Activated T-helper 1 cell treated with anti-CD3 and anti-CD28 coated beads, Interleukin-12 subunit alpha, Interleukin-12 subunit beta, Interleukin-2, Interleukin-4 antibody, amounts not matched to agents 30 ng/mL and 10 ng/mL and 1 ng/mL, durations not matched to agents 14 hours and 24 hours and 36 hours (primary cell): ENCODE measurements around the gene TMEM117. TPM values are rescaled to one million over a fixed set of nuclear protein-coding genes. Genes with fewer than 3 reads are reported as not detected.
"Not testable (repeated sequence)": the region's sequence is repeated elsewhere in the genome, so short reads cannot be mapped to it uniquely, and the experiment has no call there.

Experiments used
- DNase-seq: peaks from one replicate; pipeline ENCODE4 v3.0.0; 2021; ENCODE audit warnings: low spot score
- H3K27ac Mint-ChIP-seq: one replicate; pipeline ENCODE4 v1.8.0; 2021; ENCODE audit warnings: mild to moderate bottlenecking, mixed read lengths
- H3K27me3 Mint-ChIP-seq: one replicate; pipeline ENCODE4 v1.8.0; 2022; ENCODE audit warnings: mild to moderate bottlenecking, moderate library complexity, mixed read lengths; ENCODE audit not compliant: insufficient read depth
- H3K36me3 Mint-ChIP-seq: one replicate; pipeline ENCODE4 v1.8.0; 2021; ENCODE audit warnings: low read depth, mixed read lengths
- H3K4me1 Mint-ChIP-seq: one replicate; pipeline ENCODE4 v1.8.0; 2021; ENCODE audit warnings: low read depth, mixed read lengths
- H3K4me3 Mint-ChIP-seq: one replicate; pipeline ENCODE4 v1.8.0; 2021; ENCODE audit warnings: mild to moderate bottlenecking, moderate library complexity, mixed read lengths
- H3K9me3 Mint-ChIP-seq: one replicate; pipeline ENCODE4 v1.8.0; 2021; ENCODE audit warnings: mixed read lengths
- intact Hi-C: fragments of 100-400 bp; cut with micrococcal nuclease; formaldehyde crosslinking; loops from one replicate; pipeline ENCODE4 v1.15.1; 2024
- total RNA-seq: library from RNA; stranded (reverse); gene quantifications from 2 replicates; pipeline ENCODE4 v1.2.3, GENCODE V29; 2022

Gene TMEM117
- total RNA-seq, 1 donor from 2014 or later: 2.2 TPM

- peaks cover 1% of the 10 kb centered on the region for H3K27me3 Mint-ChIP-seq
- intact Hi-C loops: no loop called here
- no peak overlapping the region for H3K27ac Mint-ChIP-seq
- H3K36me3 Mint-ChIP-seq: no peaks in the 10 kb centered on the region
- DNase-seq: no peak
- H3K9me3 Mint-ChIP-seq: no peaks in the 10 kb centered on the region
- H3K4me3 Mint-ChIP-seq: no peak overlapping the region
- H3K4me1 Mint-ChIP-seq: no peaks in the 10 kb centered on the region
Observed at GRCh38 chr12:44367136-44367535, 531.3 kb downstream of the TMEM117 start.

GRCh38 chr12:44367916-44368315 lies 532.0 kb downstream of the TMEM117 start:
- no peak overlapping the region for H3K4me3 Mint-ChIP-seq
- H3K27me3 Mint-ChIP-seq: peaks cover 1% of the 10 kb centered on the region
- DNase-seq: no peak
- H3K36me3 Mint-ChIP-seq: no peaks in the 10 kb centered on the region
- no peak overlapping the region for H3K27ac Mint-ChIP-seq
- no peaks in the 10 kb centered on the region for H3K9me3 Mint-ChIP-seq
- intact Hi-C loops: no loop called here
- H3K4me1 Mint-ChIP-seq: no peaks in the 10 kb centered on the region

GRCh38 chr12:44369998-44370397 lies 534.1 kb downstream of the TMEM117 start:
- H3K36me3 Mint-ChIP-seq: no peaks in the 10 kb centered on the region
- no peaks in the 10 kb centered on the region for H3K27me3 Mint-ChIP-seq
- no peaks in the 10 kb centered on the region for H3K4me1 Mint-ChIP-seq
- no peak overlapping the region for H3K27ac Mint-ChIP-seq
- H3K9me3 Mint-ChIP-seq: no peaks in the 10 kb centered on the region
- intact Hi-C loops: no loop called here
- no peak for DNase-seq
- no peak overlapping the region for H3K4me3 Mint-ChIP-seq

- Mint-ChIP-seq H3K4me3 (no peak overlapping the region), H3K4me1 (no peaks in the 10 kb centered on the region), H3K36me3 (no peaks in the 10 kb centered on the region), H3K9me3 (no peaks in the 10 kb centered on the region), H3K27me3 (no peaks in the 10 kb centered on the region), H3K27ac (no peak overlapping the region)
- DNase-seq: no peak
- intact Hi-C loops: no loop called here
Observed at GRCh38 chr12:44370982-44371381, 535.1 kb downstream of the TMEM117 start.

GRCh38 chr12:44372259-44372658 lies 536.4 kb downstream of the TMEM117 start:
- H3K4me3 Mint-ChIP-seq: no peak overlapping the region
- intact Hi-C loops: no loop called here
- no peak for DNase-seq
- H3K9me3 Mint-ChIP-seq: no peaks in the 10 kb centered on the region
- no peaks in the 10 kb centered on the region for H3K27me3 Mint-ChIP-seq
- no peaks in the 10 kb centered on the region for H3K36me3 Mint-ChIP-seq
- no peaks in the 10 kb centered on the region for H3K4me1 Mint-ChIP-seq
- H3K27ac Mint-ChIP-seq: no peak overlapping the region

GRCh38 chr12:44375694-44376093 lies 539.8 kb downstream of the TMEM117 start:
- Mint-ChIP-seq H3K27me3 (no peaks in the 10 kb centered on the region), H3K9me3 (no peaks in the 10 kb centered on the region), H3K36me3 (no peaks in the 10 kb centered on the region), H3K4me3 (no peak overlapping the region), H3K4me1 (no peaks in the 10 kb centered on the region), H3K27ac (no peak overlapping the region)
- intact Hi-C loops: no loop called here
- no peak for DNase-seq

GRCh38 chr12:44377443-44378187 lies 541.7 kb downstream of the TMEM117 start:
- no peak for DNase-seq
- no peaks in the 10 kb centered on the region for H3K36me3 Mint-ChIP-seq
- no peak overlapping the region for H3K27ac Mint-ChIP-seq
- intact Hi-C loops: no loop called here
- H3K27me3 Mint-ChIP-seq: no peaks in the 10 kb centered on the region
- H3K9me3 Mint-ChIP-seq: no peaks in the 10 kb centered on the region
- H3K4me3 Mint-ChIP-seq: no peak overlapping the region
- H3K4me1 Mint-ChIP-seq: no peaks in the 10 kb centered on the region

- H3K27ac Mint-ChIP-seq, H3K4me3 Mint-ChIP-seq, H3K36me3 Mint-ChIP-seq, DNase-seq, H3K4me1 Mint-ChIP-seq, H3K9me3 Mint-ChIP-seq, H3K27me3 Mint-ChIP-seq, intact Hi-C loops: not testable (repeated sequence)
Observed at GRCh38 chr12:44379113-44379512, 543.2 kb downstream of the TMEM117 start.

GRCh38 chr12:44379831-44380230 lies 544.0 kb downstream of the TMEM117 start:
- Mint-ChIP-seq H3K27me3 (no peaks in the 10 kb centered on the region), H3K4me1 (no peaks in the 10 kb centered on the region), H3K4me3 (no peak overlapping the region), H3K9me3 (no peaks in the 10 kb centered on the region), H3K27ac (no peak overlapping the region), H3K36me3 (no peaks in the 10 kb centered on the region)
- no peak for DNase-seq
- intact Hi-C loops: no loop called here

GRCh38 chr12:44380861-44381260 lies 545.0 kb downstream of the TMEM117 start:
- Mint-ChIP-seq H3K27ac (no peak overlapping the region), H3K4me3 (no peak overlapping the region), H3K4me1 (no peaks in the 10 kb centered on the region), H3K27me3 (no peaks in the 10 kb centered on the region), H3K36me3 (no peaks in the 10 kb centered on the region), H3K9me3 (no peaks in the 10 kb centered on the region)
- intact Hi-C loops: no loop called here
- no peak for DNase-seq

GRCh38 chr12:44381341-44381740 lies 545.5 kb downstream of the TMEM117 start:
- no peaks in the 10 kb centered on the region for H3K4me1 Mint-ChIP-seq
- no peaks in the 10 kb centered on the region for H3K36me3 Mint-ChIP-seq
- intact Hi-C loops: no loop called here
- no peaks in the 10 kb centered on the region for H3K27me3 Mint-ChIP-seq
- no peak overlapping the region for H3K27ac Mint-ChIP-seq
- DNase-seq: no peak
- H3K9me3 Mint-ChIP-seq: no peaks in the 10 kb centered on the region
- no peak overlapping the region for H3K4me3 Mint-ChIP-seq

- intact Hi-C loops: no loop called here
- Mint-ChIP-seq H3K4me3 (no peak overlapping the region), H3K27ac (no peak overlapping the region), H3K4me1 (no peaks in the 10 kb centered on the region), H3K9me3 (no peaks in the 10 kb centered on the region), H3K36me3 (no peaks in the 10 kb centered on the region), H3K27me3 (no peaks in the 10 kb centered on the region)
- DNase-seq: no peak
Observed at GRCh38 chr12:44384136-44384535, 548.3 kb downstream of the TMEM117 start.

- no peak for DNase-seq
- intact Hi-C loops: no loop called here
- H3K27me3 Mint-ChIP-seq: no peaks in the 10 kb centered on the region
- no peaks in the 10 kb centered on the region for H3K9me3 Mint-ChIP-seq
- no peaks in the 10 kb centered on the region for H3K4me1 Mint-ChIP-seq
- no peak overlapping the region for H3K4me3 Mint-ChIP-seq
- no peak overlapping the region for H3K27ac Mint-ChIP-seq
- no peaks in the 10 kb centered on the region for H3K36me3 Mint-ChIP-seq
Observed at GRCh38 chr12:44385964-44386363, 550.1 kb downstream of the TMEM117 start.

- H3K9me3 Mint-ChIP-seq: no peaks in the 10 kb centered on the region
Observed at GRCh38 chr12:44387581-44387980, 551.7 kb downstream of the TMEM117 start.

More at GRCh38 chr12:44387581-44387980, 551.7 kb downstream of the TMEM117 start:
- Mint-ChIP-seq H3K27me3 (no peaks in the 10 kb centered on the region), H3K27ac (no peak overlapping the region), H3K4me1 (no peaks in the 10 kb centered on the region), H3K4me3 (no peak overlapping the region), H3K36me3 (no peaks in the 10 kb centered on the region)
- no peak for DNase-seq
- intact Hi-C loops: no loop called here
